C4-2B (cell line): ENCODE measurements around the gene DNAJC30.
"Not testable (repeated sequence)": the region's sequence is repeated elsewhere in the genome, so short reads cannot be mapped to it uniquely, and the experiment has no call there.

Experiments used
- H3K27ac ChIP-seq: fragments of 450-650 bp; 2 replicates; pipeline ENCODE4 v1.5.1; 2017
- CTCF ChIP-seq: fragments of 450-650 bp; conservative IDR thresholded peaks from 2 replicates; pipeline ENCODE4 v1.5.1; 2017; ENCODE audit warnings: mild to moderate bottlenecking
- ZFX ChIP-seq: fragments of 450-650 bp; IDR thresholded peaks from 2 replicates; pipeline ENCODE4 v1.6.1; 2017

DNAJC30 gene

DNA sequence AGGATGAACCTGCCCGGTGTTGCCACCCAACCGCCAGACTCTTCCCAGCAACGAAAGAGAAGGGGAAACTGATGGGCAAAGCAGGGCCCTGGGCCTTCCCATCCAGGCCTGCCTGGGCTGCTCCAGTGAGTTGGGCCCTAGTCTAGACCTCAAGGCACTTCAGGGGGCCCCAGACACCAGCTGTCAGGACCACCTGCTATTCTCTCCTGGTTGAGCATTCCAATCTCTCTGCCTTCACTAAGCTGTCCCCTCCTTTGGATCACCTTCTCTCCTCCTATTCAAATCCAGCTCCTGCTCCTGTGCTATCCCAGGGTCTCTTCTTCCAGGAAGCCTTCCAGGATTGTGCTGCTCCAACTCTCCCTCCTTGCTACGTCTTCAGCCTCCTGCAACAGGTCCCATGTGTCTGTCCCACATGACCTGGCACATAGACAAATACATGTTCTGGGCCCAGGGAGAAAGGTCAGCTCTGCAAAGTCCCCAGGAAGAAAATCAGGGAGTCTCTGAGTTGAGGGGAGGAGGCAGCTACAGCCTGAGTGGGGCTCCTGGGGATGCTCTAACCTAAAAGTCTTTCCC lies 33.2 kb upstream of the DNAJC30 start:
- H3K27ac ChIP-seq: peak overlapping the region; percentile 52
- TF ChIP-seq ZFX: no peak
- TF ChIP-seq CTCF: no peak

GRCh38 chr7:73715648-73716317 lies 32.5 kb upstream of the DNAJC30 start:
- H3K27ac ChIP-seq: peak overlapping the region; percentile 52
- no peak for TF ChIP-seq ZFX
- no peak for TF ChIP-seq CTCF

GRCh38 chr7:73713319-73713718 lies 30.1 kb upstream of the DNAJC30 start:
- not testable (repeated sequence) for H3K27ac ChIP-seq

GRCh38 chr7:73712773-73713172 lies 29.5 kb upstream of the DNAJC30 start:
- TF ChIP-seq CTCF: no peak
- no peak overlapping the region for H3K27ac ChIP-seq

DNA sequence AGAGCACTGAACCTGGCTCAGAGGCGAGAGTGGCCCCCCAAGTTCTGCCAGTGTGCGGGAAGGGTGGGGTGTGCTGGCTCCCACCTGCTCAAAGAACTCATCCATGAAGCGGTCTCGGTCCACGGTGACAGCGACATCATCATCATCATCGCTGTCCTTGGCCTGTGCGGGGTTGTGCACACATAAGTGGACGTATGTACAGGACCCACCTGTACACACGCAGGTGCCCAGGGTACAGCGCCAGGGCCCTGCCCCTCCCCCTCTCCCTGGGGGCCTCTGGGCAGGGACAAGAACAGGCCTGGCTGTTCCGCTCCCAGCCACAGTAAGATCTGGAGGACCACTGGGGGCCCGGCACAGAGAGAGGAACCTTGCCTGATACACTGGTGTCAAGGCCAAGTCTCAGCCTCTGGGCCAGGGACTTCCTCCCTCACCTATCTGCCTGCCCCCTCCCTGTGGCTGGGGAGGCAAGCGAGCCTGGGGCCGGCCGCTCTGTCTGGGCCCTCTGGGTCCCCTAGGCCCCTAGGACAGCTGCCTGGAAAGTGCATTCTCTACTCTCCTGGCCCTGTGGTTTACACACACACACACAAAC lies 25.8 kb upstream of the DNAJC30 start:
- TF ChIP-seq CTCF (no peak), ZFX (no peak)
- H3K27ac ChIP-seq: no peak overlapping the region

GRCh38 chr7:73707045-73707631 lies 23.9 kb upstream of the DNAJC30 start:
- TF ChIP-seq CTCF: no peak
- TF ChIP-seq ZFX: no peak
- H3K27ac ChIP-seq: no peak overlapping the region

DNA sequence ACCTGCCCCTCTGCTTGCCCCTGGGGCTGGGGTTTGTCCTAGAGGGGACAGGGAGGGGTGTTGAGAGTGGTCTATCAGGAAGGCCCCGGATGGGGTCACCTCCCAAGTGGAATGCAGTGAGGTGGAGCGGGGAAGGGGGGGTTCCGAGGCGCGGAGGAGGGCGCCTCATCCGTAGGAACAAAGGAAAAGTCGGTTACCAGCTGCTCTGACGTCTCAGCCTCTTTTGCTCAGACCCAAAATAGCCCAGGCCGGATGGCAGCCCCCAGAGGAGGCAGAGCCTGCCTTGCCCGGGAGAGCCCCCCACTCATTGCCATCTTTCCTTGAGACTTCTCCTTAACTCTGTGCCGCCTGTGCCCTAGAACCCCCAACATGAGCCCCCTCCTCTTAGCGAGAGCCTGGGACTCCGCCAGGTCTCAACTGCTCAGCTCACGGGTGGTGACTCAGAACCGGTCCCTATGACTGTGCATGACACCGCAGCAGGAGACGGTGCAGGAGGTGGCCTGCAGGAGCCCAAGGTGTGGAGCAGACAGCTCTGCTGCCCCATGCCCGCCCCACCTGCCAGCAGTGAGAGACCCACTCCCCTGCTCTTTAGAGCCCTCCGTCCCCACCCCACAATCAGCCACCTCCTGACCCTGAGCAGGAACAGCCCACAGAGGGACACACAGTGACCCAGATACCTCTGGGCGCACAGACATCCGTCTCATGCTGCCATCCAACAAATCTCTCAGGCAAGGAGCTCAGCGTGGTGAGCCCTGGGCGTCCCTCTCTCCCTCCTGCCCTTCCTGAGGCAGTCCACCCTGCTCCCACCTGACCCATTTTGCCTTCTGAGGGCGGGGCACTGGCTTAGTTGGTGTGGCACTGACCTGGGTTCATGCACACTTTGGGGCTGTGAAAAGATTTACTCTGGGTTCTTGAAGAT lies 23.1 kb upstream of the DNAJC30 start:
- no peak overlapping the region for H3K27ac ChIP-seq
- TF ChIP-seq ZFX (no peak), CTCF (no peak)
